ENCODE data around the gene IFNL1.
"Not testable (repeated sequence)": the region's sequence is repeated elsewhere in the genome, so short reads cannot be mapped to it uniquely, and the experiment has no call there.

IFNL1 gene

DNA sequence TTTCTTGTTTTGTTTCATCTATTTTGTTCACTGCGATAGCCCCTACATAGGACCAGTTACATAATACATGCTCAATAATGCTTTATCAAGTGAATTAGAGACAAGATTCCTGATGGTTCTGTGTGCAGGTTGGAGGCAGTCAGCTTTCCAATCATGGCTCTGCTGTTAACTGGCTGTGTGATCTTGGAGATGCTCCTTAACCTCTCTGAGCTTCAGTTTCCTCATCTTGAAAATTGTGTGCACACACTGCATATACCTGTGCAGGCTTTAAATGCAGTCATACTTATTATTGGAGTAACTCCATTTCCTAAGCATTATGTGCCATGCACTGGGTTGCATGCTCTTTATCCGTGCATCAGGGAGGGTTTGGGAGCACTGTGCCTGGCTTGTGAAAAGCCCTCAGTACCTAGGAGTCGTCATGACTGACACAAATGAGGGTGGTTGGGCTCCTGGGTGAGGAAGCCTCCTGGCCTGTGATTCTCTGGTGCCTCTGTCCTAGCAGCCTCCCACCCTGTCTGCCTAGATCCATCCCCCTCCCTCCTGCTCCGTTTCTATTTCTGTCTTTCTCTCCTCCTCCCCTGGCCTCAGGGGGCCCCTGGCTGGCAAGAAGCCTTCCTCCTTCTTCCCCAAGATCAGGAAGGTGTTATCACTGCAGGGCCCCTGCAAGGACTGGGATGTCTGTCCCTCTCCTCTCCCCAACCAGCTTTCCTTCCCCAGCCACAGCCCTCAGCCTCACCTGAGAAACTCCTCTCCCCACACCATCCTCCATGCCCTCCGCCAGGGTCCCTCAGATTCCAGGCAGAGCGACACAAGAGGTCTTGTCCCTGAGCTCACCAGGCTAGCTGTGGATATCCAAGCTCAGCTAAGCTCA is 8.7 kb downstream of the IFNL1 start:
- no peak overlapping the region for H3K4me3 ChIP-seq (ENCODE audit: low read length)
- H3K27me3 ChIP-seq (ENCODE audit: control insufficient read depth, insufficient read depth, low read length), result peaks cover 50% of the 10 kb centered on the region
- H3K9ac ChIP-seq (ENCODE audit: low read length), result no peak overlapping the region

DNA sequence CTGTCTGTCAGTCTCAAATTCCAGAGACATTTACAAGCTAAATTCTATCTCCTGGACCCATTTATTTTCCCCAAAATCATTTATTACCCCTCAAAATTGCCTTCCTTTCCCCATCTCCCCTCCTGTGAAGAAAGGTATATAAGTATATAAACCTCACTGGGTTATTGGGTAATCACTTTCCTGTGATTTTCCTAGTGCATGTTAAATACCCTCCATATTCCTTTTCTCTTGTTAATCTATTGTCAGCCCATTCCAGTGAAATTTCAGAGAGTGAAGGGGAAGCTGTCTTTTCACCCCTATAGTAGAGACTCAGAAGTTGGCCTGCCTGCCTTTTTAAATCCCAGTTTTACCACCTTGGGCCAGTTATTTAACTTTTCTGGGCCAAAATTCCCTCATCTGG is 9.9 kb downstream of the IFNL1 start:
- peaks cover 4% of the 10 kb centered on the region for H3K4me1 ChIP-seq (ENCODE audit: control insufficient read depth, insufficient read depth, low read length)
- H3K4me3 ChIP-seq (ENCODE audit: low read length), result no peak overlapping the region
- H3K9me3 ChIP-seq (ENCODE audit: control insufficient read depth, low read length), result no peaks in the 10 kb centered on the region
- no peaks in the 10 kb centered on the region for H3K36me3 ChIP-seq (ENCODE audit: control insufficient read depth, insufficient read depth, low read length)
- H3K9ac ChIP-seq (ENCODE audit: low read length), result no peak overlapping the region
- peaks cover 50% of the 10 kb centered on the region for H3K27me3 ChIP-seq (ENCODE audit: control insufficient read depth, insufficient read depth, low read length)

More for the DNA sequence above, 8.7 kb downstream of the IFNL1 start:
- no peaks in the 10 kb centered on the region for H3K9me3 ChIP-seq (ENCODE audit: control insufficient read depth, low read length)
- H3K36me3 ChIP-seq (ENCODE audit: control insufficient read depth, insufficient read depth, low read length), result no peaks in the 10 kb centered on the region
- H3K4me1 ChIP-seq (ENCODE audit: control insufficient read depth, insufficient read depth, low read length), result peaks cover 4% of the 10 kb centered on the region

- no peak overlapping the region for H3K9ac ChIP-seq (ENCODE audit: low read length)
- peaks cover 4% of the 10 kb centered on the region for H3K4me1 ChIP-seq (ENCODE audit: control insufficient read depth, insufficient read depth, low read length)
- H3K36me3 ChIP-seq (ENCODE audit: control insufficient read depth, insufficient read depth, low read length), result no peaks in the 10 kb centered on the region
- peak overlapping the region; percentile 19 for H3K4me3 ChIP-seq (ENCODE audit: low read length)
- peaks cover 50% of the 10 kb centered on the region for H3K27me3 ChIP-seq (ENCODE audit: control insufficient read depth, insufficient read depth, low read length)
- H3K9me3 ChIP-seq (ENCODE audit: control insufficient read depth, low read length), result no peaks in the 10 kb centered on the region
Measured at GRCh38 chr19:39307046-39307821, 11.0 kb downstream of the IFNL1 start.

GRCh38 chr19:39307822-39308530 is 11.8 kb downstream of the IFNL1 start:
- H3K4me3 ChIP-seq (ENCODE audit: low read length), result peak overlapping the region; percentile 19
- no peak overlapping the region for H3K9ac ChIP-seq (ENCODE audit: low read length)
- H3K9me3 ChIP-seq (ENCODE audit: control insufficient read depth, low read length), result no peaks in the 10 kb centered on the region
- H3K27me3 ChIP-seq (ENCODE audit: control insufficient read depth, insufficient read depth, low read length), result peaks cover 50% of the 10 kb centered on the region
- H3K4me1 ChIP-seq (ENCODE audit: control insufficient read depth, insufficient read depth, low read length), result peaks cover 4% of the 10 kb centered on the region
- H3K36me3 ChIP-seq (ENCODE audit: control insufficient read depth, insufficient read depth, low read length), result no peaks in the 10 kb centered on the region

DNA sequence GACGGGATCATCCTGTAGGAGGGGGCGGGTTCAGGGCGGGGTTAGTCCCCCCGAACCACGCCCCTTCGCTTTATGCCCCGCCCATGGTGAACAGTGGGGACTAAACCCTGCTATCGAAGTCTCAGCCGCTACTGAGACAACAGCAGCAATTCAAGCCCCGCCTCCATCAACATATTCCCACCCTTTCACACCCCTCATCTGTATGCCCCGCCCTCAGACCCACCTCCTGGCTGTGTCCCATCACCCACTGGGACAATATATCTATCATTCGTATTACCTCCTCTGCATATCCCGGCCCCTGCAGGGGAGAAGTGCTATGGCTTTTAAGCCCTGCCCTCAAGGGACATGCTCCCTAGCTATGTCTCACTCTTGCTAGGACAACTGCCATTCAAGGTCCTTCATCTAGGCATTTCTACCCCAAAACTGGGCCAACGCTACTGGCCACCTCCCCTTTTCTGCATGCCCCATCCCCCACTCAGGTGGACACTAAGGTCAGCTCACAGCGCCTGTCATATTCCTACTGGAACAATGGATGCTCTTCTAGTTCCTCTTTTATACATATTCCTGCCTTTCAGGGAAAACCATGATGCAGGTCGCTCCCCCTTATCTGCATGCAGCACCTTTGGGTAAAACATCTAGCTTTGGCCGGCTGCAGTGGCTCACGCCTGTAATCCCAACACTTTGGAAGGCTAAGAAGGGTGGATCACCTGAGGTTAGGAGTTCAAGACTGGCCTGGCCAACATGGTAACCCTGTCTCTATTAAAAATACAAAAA is 12.5 kb downstream of the IFNL1 start:
- Histone ChIP-seq H3K4me1 (ENCODE audit: control insufficient read depth, insufficient read depth, low read length) (peaks cover 4% of the 10 kb centered on the region), H3K36me3 (ENCODE audit: control insufficient read depth, insufficient read depth, low read length) (no peaks in the 10 kb centered on the region), H3K9me3 (ENCODE audit: control insufficient read depth, low read length) (no peaks in the 10 kb centered on the region), H3K27me3 (ENCODE audit: control insufficient read depth, insufficient read depth, low read length) (peaks cover 46% of the 10 kb centered on the region), H3K4me3 (ENCODE audit: low read length) (no peak overlapping the region), H3K9ac (ENCODE audit: low read length) (no peak overlapping the region)

- not testable (repeated sequence) for H3K36me3 ChIP-seq (ENCODE audit: control insufficient read depth, insufficient read depth, low read length); H3K4me3 ChIP-seq (ENCODE audit: low read length); H3K9me3 ChIP-seq (ENCODE audit: control insufficient read depth, low read length); H3K9ac ChIP-seq (ENCODE audit: low read length); H3K4me1 ChIP-seq (ENCODE audit: control insufficient read depth, insufficient read depth, low read length)
- peaks cover 43% of the 10 kb centered on the region for H3K27me3 ChIP-seq (ENCODE audit: control insufficient read depth, insufficient read depth, low read length)
Measured at GRCh38 chr19:39309305-39309670, 13.1 kb downstream of the IFNL1 start.

GRCh38 chr19:39310558-39311311 is 14.5 kb downstream of the IFNL1 start:
- Histone ChIP-seq H3K9me3 (ENCODE audit: control insufficient read depth, low read length) (no peaks in the 10 kb centered on the region), H3K36me3 (ENCODE audit: control insufficient read depth, insufficient read depth, low read length) (no peaks in the 10 kb centered on the region), H3K27me3 (ENCODE audit: control insufficient read depth, insufficient read depth, low read length) (peaks cover 29% of the 10 kb centered on the region), H3K9ac (ENCODE audit: low read length) (no peak overlapping the region), H3K4me3 (ENCODE audit: low read length) (no peak overlapping the region), H3K4me1 (ENCODE audit: control insufficient read depth, insufficient read depth, low read length) (peaks cover 4% of the 10 kb centered on the region)

- H3K9me3 ChIP-seq (ENCODE audit: control insufficient read depth, low read length), result no peaks in the 10 kb centered on the region
- no peaks in the 10 kb centered on the region for H3K27me3 ChIP-seq (ENCODE audit: control insufficient read depth, insufficient read depth, low read length)
- H3K4me1 ChIP-seq (ENCODE audit: control insufficient read depth, insufficient read depth, low read length), result no peaks in the 10 kb centered on the region
- H3K4me3 ChIP-seq (ENCODE audit: low read length), result no peak overlapping the region
- H3K9ac ChIP-seq (ENCODE audit: low read length), result no peak overlapping the region
- no peaks in the 10 kb centered on the region for H3K36me3 ChIP-seq (ENCODE audit: control insufficient read depth, insufficient read depth, low read length)
Measured at GRCh38 chr19:39314016-39314728, 18.0 kb downstream of the IFNL1 start.

GRCh38 chr19:39315933-39316332 is 19.7 kb downstream of the IFNL1 start:
- no peaks in the 10 kb centered on the region for H3K9me3 ChIP-seq (ENCODE audit: control insufficient read depth, low read length)
- H3K36me3 ChIP-seq (ENCODE audit: control insufficient read depth, insufficient read depth, low read length), result no peaks in the 10 kb centered on the region
- H3K4me3 ChIP-seq (ENCODE audit: low read length), result no peak overlapping the region
- H3K9ac ChIP-seq (ENCODE audit: low read length), result no peak overlapping the region
- peaks cover 6% of the 10 kb centered on the region for H3K4me1 ChIP-seq (ENCODE audit: control insufficient read depth, insufficient read depth, low read length)
- peaks cover 4% of the 10 kb centered on the region for H3K27me3 ChIP-seq (ENCODE audit: control insufficient read depth, insufficient read depth, low read length)

- no peak overlapping the region for H3K4me3 ChIP-seq (ENCODE audit: low read length)
- H3K4me1 ChIP-seq (ENCODE audit: control insufficient read depth, insufficient read depth, low read length), result peaks cover 6% of the 10 kb centered on the region
- H3K27me3 ChIP-seq (ENCODE audit: control insufficient read depth, insufficient read depth, low read length), result peaks cover 11% of the 10 kb centered on the region
- H3K9ac ChIP-seq (ENCODE audit: low read length), result peak overlapping the region; percentile 15
- no peaks in the 10 kb centered on the region for H3K36me3 ChIP-seq (ENCODE audit: control insufficient read depth, insufficient read depth, low read length)
- H3K9me3 ChIP-seq (ENCODE audit: control insufficient read depth, low read length), result no peaks in the 10 kb centered on the region
Measured at GRCh38 chr19:39316627-39317321, 20.6 kb downstream of the IFNL1 start.
